NCI-H1436 treated with DMSO at 0.1 percent for 48 hours (cell line): ENCODE measurements around the gene ADCY4.

Experiments used
- DNase-seq: peaks from one replicate; lab custom pipeline; 2025; lab: John Stamatoyannopoulos, UW

Gene ADCY4

GRCh38 chr14:24296341-24297157, 38.3 kb downstream of the ADCY4 start:
- DNase-seq: peak; percentile 21

- no peak for DNase-seq
These were observed 41.3 kb downstream of the ADCY4 start for GRCh38 chr14:24293525-24293924.

GRCh38 chr14:24292118-24292807, 42.6 kb downstream of the ADCY4 start:
- DNase-seq: no peak

GRCh38 chr14:24291446-24292117, 43.3 kb downstream of the ADCY4 start:
- DNase-seq: no peak

GRCh38 chr14:24290746-24291145, 44.1 kb downstream of the ADCY4 start:
- no peak for DNase-seq

- no peak for DNase-seq
These were observed 45.1 kb downstream of the ADCY4 start for GRCh38 chr14:24289649-24290280.

GRCh38 chr14:24286996-24287395, 47.9 kb downstream of the ADCY4 start:
- DNase-seq: no peak

- DNase-seq: no peak
These were observed 49.5 kb downstream of the ADCY4 start for GRCh38 chr14:24285351-24285750.

GRCh38 chr14:24284501-24285035, 50.3 kb downstream of the ADCY4 start:
- no peak for DNase-seq

GRCh38 chr14:24283796-24284460, 50.9 kb downstream of the ADCY4 start:
- DNase-seq: no peak

GRCh38 chr14:24282736-24283135, 52.1 kb downstream of the ADCY4 start:
- DNase-seq: no peak

- no peak for DNase-seq
These were observed 53.2 kb downstream of the ADCY4 start for GRCh38 chr14:24281636-24282035.

GRCh38 chr14:24280797-24281460, 53.9 kb downstream of the ADCY4 start:
- DNase-seq: no peak

GRCh38 chr14:24279301-24280186, 55.3 kb downstream of the ADCY4 start:
- no peak for DNase-seq

- no peak for DNase-seq
These were observed 56.4 kb downstream of the ADCY4 start for GRCh38 chr14:24278424-24278823.

GRCh38 chr14:24277606-24278321, 57.1 kb downstream of the ADCY4 start:
- no peak for DNase-seq

GRCh38 chr14:24277071-24277470, 57.8 kb downstream of the ADCY4 start:
- DNase-seq: no peak

GRCh38 chr14:24274101-24274543, 60.7 kb downstream of the ADCY4 start:
- DNase-seq: no peak

GRCh38 chr14:24273422-24273998, 61.4 kb downstream of the ADCY4 start:
- DNase-seq: no peak
